Measurements from ENCODE around the gene CDK18.
A peak's percentile ranks its signal among the peaks of the same experiment; 100 is the strongest.
"Not testable (repeated sequence)": the region's sequence is repeated elsewhere in the genome, so short reads cannot be mapped to it uniquely, and the experiment has no call there.

Gene CDK18

DNA sequence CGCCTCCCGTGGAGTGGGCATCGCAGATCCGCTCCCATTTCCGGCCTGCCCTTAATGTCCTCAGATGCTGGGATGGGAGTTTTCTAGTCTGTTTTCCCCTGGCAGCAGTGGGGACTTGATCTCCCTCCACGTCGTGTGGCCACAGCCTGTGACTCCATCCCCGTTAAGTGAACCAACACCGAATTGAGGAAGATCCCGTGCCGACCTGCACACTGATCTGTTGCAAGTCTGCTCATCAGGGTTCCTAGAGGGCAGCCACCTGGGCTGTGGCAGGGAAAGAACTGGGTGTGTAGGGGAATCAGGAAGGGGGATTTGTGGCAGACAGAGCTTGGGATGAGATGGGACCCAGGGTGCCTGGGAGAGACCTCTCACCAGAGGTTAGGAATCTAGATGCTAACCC, 23.3 kb upstream of the CDK18 start:
- no peak for ATAC-seq

DNA sequence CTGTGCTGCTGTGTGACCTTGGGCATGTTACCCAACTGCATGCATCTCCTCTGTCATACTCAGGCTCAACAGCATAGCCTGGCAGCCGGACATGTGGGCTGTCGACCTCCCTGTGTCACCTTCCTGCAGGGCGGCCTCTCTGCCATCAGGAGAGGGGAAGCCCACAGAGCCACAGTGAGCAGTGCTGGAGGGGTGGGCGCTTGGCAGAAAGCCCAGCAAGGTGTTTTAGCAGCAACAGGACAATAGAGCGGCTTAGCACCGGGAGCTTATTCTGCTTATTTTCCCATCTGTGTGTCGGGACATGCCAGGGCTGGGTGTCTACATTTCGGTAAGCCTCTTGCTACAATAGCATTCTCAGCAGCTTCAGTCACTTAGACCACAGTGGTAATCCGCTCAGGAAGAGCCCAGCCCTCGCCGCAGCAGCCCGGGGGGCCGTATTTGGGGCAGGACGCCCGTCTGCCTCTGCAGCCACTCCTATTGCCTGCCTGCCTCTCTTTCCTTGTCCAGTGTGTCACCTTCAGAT, 22.8 kb upstream of the CDK18 start:
- ATAC-seq, result no peak

- ATAC-seq, result not testable (repeated sequence)
Measured at GRCh38 chr1:205482587-205482986, 21.9 kb upstream of the CDK18 start.

- no peak for ATAC-seq
Measured at GRCh38 chr1:205483372-205483771, 21.1 kb upstream of the CDK18 start.

- ATAC-seq, result peak; percentile 50 to 51
Measured at GRCh38 chr1:205484985-205485967, 19.2 kb upstream of the CDK18 start.

DNA sequence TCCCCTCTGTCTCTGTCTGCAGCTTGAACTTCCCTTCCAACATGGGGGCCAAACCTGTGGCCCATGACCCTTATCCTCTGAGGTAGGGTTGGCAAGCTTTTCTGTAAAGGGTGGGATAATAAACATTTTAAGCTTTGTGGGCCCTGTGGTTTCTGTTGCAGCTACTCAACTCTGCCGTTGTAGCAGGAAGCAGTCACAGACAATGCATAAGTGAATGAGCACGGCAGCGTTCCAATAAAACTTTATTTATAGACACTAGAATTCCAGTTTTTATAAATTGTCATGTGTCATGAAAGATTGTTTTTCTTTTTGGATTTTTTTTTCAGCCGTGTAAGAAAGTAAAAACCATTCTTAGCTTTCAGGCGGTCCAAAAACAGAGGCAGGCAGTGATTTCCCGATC, 18.2 kb upstream of the CDK18 start:
- ATAC-seq, result no peak

DNA sequence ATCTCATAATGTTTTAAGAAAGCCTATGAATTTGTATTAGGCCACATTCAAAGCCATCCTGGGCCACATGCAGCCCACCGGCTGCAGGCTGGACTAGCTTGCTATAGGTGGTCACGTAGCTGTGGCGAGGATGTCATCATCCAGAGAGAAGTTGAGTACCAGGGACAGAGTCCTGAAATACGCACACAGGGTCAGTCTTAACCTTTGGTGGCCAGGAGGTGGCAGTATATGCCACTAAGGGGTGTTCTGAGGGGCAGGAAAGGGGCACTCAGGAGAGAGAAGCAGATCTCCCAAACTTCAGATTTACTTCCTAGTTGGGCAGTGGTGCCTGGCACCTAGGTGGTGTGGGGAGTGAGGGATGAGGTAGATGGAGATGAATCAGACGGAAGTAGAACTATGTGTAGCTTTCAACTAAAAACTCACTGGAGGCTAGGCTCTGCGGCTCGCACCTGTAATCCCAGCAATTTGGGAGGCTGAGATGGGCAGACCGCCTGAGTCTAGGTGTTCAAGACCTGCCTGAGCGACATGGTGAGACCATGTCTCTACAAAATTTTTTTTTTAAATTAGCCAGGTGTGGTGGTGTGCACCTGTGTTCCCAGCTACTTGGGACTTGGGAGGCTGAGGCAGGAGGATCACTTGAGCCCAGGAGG, 16.3 kb upstream of the CDK18 start:
- ATAC-seq, result peak; percentile 38 to 71

DNA sequence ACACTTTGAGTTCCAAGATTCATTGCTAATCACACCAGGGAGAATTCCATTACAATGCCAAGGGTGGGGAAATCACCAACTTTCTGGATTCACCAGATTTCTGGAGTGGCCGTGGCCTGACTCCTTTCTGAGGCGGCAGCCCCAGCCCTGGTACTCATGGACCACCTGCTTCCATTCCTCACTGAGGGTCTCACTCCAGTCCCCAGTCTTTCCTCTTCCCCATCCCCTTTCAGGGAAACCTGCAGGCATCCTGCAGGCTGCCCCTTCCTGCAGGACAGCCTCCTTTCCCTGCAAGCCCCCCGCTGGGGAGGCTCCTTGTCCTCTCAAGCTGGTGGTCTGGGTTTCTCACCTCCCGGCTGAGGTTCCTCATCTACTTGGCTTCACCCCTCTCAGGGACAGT, 12.7 kb upstream of the CDK18 start:
- ATAC-seq, result no peak

DNA sequence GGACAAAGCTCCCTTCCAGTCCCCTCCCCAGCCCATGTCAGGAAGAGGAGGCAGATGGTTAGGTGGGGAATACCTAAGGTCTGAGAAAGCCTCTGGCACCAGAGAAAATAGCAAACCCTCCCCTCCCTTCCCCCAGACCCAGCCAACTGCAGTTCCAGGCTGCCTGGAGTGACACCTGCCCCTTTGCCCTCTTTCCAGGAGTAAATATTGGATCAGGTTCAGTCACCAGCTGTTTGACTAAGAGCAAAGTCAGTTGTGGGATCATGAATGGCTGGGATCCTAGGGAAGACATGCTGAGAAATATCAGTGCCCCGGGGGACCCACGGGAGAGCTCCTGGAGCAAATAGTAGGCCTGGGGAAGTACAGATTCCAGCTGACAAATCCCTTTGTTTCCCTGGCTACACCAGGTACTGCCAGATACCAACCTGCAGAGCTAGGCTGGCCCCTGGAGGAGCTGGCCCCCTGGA, 12.2 kb upstream of the CDK18 start:
- no peak for ATAC-seq

DNA sequence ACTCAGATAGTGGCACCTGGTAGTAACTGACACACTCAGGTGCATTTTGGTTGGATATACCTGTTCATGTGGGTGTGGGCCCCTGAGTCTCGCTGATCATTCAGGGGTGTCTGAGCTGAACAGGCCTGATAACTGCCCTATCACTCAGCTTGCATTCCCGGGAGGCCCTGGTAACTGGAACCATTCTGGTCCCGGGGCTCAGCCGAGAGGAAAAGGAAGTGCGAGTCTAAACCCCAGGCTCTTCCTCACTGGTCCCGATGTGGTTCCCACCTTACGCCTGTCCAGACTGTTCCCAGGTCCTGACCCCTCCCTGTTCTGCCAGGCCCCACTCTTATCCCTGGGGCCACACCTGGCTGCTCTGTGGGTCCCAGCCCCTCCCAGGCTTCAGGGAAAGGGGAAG, 11.7 kb upstream of the CDK18 start:
- no peak for ATAC-seq

DNA sequence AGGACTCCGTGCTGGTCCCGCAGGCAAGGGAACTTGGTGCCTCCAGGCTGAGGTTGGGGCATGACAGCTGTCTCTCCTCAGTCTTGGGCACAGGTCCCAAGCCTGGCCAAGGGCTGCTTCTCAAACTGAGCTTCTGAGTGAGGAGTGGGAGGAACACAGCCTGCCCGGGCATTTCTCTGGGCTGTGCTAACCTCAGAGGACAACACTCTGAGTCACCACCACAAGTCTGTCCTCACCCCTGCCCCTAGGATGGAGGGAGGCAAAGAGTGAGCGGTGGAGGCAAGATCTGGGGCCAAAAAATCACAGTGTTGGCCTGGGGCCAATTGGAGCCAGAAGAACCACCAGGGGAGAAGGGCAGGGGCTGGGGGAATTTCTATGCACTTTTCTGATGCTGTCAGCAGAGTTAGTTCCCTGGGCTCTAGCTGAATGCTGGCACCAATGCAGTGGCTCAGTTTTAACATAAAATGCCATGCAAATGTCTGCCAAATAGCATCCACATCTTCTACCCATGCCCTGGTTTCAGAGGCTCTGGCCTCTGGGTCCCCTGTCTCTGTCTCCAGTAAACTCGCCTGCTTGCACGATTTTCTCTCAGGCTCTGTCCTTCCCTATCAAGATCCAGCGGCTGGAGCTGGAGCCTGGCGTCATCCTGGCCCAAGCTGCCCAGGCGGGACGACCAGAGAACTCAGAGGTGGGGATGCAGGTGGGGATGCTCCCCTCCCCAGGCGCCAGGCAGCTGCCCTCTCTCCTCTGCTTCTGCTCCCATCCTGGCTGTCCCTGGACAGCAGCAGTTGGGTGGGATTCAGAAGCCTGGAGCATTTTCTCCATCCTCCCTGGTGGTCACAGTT, 11.0 kb upstream of the CDK18 start:
- peak; percentile 35 to 43 for ATAC-seq

- ATAC-seq, result no peak
Measured at GRCh38 chr1:205494115-205494514, 10.4 kb upstream of the CDK18 start.

- no peak for ATAC-seq
Measured at GRCh38 chr1:205495237-205495823, 9.1 kb upstream of the CDK18 start.

- ATAC-seq, result no peak
Measured at GRCh38 chr1:205496661-205497060, 7.8 kb upstream of the CDK18 start.

DNA sequence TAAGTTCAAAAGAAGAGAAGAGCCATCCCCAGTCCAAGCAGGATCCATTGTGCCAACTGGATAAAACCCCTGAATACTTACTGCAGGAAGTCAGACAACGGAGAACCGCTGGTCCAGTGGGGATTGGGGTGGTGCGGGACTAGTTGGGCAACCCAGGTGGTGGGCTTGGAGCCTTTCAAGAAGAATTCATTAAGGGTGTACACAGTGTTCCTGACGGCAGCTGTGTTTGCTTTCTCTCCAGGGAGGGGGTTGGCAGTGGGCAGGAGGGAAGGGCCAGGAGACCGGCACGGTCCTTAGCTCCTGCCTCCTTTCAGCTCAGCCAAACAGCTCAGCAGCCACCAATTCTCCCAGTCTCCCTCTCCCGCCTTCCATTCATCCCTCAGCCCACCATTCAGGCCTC, 7.1 kb upstream of the CDK18 start:
- no peak for ATAC-seq

GRCh38 chr1:205499789-205500188, 4.7 kb upstream of the CDK18 start:
- no peak for ATAC-seq

DNA sequence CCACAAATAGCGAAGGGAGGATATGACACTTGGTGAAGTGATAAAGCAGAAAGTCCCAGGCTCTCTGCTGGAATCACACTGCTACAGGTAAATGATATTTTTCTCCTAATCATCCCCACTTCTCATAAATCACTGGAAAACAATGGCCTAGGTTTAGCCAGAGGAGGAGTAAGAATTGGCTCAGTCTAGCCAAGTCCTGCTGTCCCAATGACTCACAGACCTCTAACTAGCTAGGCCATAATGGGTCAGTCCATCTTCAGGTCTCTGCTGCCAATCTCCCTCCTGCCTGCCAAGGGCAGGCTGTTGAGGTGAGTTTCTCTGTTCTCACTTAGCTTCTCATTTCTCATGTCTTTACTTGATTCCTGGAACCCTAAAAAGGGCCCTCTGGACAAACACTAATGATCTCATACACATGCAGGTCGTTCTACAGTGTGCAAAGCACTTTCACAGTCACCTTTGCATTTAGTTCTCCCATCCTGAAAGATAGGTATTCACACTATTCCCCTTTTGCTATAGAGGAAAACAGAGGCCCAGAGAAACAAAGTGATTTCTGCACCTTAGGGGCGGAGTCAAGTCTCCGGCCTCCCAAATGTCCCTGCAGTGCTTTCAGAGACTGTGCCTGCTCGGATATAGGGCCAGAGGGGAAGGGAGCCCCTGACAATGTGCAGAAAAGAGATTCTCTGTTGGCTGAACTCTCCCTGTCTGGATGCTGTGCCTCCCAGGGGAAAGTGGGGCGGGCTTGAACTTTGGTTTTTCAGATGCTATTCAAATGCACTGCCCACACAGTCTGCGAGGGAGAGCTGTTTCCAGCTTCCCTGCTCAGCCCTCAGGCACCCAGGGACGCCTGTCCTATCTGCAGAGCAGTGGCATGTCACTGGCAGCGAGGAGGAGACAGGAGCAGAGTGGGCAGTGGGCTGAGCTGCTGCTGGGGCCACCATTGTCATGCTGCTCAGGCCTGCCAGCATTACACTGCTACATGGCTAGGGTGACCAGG, 3.9 kb upstream of the CDK18 start:
- no peak for ATAC-seq

- ATAC-seq, result no peak
Measured at GRCh38 chr1:205502111-205502810, 2.2 kb upstream of the CDK18 start.

- no peak for ATAC-seq
Measured at GRCh38 chr1:205502992-205503391, 1.5 kb upstream of the CDK18 start.

DNA sequence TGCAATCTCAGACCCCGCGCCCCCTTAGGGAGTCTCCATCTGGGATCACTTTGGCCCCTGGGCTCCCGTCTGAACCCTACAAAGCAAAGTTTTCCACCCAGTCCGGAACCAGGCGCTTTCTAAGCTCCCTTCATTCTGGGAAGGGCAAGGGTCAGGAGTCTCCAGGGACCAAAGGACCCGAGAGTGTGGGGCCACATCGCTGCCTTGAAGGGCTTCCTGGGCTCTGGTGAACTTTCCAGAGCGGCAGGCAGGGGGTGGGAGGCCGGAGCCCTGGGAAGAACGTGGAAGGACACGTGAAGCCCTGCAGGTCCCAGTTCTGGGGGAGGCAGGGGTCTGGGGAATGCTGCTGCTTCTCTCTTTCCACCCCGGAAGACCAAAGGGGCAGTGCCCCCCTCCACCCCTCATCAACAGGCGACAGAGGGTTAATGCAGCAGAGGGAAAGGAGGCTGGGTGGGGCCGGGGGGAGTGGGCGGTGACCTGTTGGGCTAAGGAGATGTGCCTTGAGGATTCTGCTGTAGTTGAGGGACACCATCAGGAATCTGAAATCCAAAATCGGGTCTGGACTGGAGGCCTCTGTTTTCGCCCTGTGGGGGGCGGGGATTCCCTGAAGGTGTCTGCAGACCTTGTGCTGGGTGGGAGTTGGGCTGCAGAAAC, 734 bp downstream of the CDK18 start:
- ATAC-seq, result no peak
